Colon (tissue), 2 donors: ENCODE results near the gene ABCG1.

Experiments used
- FAIRE-seq: peaks from 2 replicates; lab custom pipeline; 2012; peaks lifted over from hg19 to GRCh38; lab: Jason Lieb, UNC
- donor health status: control.
- donor health status: control.

ABCG1 gene

DNA sequence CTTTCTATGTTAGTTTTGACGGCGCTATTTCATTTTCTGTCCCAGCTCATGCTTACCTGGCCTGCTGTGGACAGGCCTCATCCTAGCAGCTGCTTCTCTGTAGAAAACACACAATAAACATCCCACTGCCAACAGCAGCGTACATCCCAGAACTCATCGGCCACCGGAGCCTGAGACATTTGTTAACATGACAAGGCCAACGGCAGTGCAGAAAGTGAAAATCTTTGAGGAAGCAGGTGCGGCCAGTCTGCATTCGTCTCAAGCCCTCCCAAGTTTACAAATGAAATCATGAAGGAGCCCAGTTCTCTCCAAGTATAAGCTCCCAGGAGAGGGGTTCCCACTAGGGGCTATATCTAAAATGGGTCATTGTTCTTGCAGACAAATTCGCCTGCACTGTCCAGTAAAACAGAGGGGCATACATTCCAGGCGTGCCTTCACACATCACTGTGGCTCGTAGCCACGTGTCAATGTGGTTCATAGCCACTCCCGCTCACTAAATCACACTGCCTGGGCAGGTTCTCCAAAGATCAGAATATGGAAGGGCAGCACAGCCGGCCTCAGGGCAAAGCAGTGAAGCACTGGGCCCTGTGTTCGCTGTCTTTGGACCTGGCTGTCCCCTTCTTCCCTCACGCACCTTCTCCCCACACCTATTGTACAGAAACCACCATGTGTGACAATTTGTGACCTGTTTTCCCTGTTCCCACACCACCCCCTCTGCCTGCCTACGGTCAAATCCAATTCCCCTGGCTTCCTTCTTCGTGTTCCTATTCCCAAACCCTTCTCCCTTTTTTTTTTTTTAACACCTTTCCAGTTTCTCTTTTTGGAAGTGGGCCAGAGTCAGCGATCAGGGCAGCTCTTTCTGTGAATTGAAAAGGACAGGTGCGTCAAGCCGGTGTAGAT lies 27.0 kb upstream of the ABCG1 start:
- no peak for FAIRE-seq

DNA sequence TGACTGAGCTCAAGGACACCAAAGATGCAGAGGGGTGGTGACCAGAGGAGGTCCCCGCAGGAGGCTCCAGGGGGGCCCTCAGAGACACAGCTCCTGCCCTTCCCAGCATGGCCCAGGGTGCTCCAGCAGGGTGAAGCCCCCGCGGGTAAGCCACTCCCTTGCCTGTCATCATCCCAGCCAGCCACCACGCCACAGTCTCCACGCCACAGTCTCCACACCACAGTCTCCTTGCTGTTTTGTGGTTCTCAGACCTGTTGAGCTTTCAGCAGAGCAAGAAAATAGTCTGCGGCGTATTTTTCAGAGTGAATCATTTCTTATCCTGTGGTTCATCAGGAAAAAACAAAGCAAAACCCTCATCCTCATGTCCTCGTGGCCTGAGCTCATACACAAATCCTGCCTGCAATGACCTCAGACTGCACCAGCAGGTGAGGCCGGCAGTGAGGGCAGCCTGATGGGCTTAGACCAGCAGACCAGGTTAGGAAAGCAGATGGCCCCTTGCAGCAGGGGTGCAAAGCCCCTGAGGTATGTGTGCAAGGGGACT lies 25.7 kb upstream of the ABCG1 start:
- no peak for FAIRE-seq

DNA sequence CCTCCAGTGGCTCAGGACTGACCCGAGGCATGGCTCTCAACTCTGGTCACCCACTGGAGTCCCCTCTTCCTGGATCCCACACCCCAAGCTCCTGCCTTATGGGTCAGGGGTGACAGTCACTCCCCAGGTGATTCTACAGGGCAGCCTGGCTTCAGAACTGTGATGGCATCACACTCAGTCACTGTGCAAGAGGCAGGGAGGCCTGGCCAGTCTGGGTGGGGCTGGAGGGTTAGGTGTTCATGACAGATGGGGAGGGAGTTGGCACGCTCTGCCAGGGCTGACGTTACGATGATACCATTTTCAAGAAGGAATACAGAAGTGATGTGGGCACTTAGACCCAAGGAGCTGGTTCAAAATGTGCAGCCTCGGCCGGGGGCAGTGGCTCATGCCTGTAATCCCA lies 25.2 kb upstream of the ABCG1 start:
- no peak for FAIRE-seq

DNA sequence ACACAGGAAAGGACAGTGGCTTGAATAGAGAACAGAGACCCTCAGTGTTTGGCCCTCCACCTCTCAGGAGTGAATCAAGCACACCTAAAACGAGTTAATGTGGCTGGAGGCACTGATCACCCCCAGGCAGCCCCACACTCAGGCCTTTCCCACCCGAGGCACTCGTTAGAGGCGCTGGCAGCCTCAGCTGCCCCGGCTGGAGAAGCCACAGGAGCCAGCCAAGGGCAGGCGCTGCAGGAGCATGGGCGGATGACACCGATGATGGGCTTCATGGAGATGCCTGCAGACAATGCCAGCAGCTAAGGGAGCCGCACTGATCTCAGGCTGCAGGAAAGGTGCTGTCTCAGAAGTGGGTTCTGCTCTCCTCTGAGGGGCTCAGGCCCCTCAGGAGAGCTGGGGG lies 24.1 kb upstream of the ABCG1 start:
- no peak for FAIRE-seq

DNA sequence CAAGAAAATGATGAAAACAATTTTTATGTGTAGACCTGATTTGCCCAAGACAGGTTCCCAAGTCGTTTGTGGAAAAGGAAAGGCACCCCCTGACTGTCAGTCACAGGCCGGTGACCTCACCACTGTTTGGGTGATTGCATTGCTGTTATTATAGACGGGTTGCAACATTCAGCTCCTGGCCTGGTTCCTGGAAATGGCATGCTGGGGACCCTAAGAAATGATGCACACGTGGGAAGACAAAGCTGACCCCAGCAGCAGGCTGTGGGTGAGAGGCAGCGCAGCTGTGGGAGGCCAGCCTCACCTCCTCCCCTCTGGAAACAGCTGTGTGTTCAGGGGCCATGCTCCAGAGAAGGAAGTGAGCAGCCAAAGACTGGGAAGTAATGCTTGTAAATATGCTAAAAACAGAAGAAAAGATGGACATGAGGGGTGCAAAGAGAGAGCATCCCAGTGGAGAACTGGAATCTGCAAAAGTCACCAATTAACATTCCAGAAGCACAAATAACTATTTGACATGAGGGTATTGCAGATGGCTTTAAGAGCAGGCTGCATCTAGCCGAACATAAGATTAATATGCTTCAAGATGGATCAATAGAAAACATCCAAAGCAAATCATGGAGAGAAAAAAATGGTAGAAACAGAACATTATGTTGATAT lies 23.4 kb upstream of the ABCG1 start:
- no peak for FAIRE-seq

DNA sequence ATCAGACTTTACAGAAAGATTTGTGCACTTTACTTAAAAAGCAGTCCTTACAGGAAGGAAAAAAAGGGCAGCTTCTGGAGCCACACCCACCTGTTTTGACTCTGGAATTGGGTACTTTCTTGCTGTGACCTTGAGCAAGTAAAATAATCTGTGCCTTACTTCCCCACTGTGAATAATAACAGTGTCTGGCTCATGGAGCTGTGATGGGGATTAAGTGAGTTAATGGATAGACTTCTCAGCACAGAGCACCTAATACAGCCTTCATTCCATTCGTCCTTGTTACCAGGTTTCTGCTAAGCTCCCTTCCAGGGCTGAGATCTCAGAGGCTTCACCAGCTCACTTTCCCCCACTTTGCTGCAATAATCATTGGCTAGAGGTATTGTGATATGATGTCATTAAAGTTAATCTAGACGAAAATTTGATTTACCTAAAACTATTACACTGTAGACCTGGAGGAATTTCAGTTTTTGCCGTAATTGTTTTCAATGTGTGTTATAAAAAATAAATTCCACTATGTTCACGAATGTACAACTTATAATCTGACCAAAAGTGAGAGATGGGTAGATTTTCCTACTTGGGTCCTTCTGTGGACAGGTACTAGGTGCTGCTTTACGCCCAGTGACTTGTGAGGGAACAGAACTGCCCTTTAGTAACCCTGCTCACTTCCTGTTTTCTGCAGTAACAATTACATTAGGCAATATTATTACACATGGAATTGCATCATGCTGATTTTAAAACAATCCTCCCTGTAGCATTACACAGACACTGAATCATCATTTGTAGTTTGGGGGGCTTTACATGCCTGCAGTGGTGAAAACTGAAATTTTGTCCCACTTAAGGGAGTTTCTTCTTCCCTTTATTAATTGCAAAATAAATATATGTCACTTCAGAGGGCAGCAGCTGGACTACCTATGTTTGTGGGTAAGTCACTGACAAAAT lies 19.7 kb upstream of the ABCG1 start:
- FAIRE-seq, result peak; percentile 64

DNA sequence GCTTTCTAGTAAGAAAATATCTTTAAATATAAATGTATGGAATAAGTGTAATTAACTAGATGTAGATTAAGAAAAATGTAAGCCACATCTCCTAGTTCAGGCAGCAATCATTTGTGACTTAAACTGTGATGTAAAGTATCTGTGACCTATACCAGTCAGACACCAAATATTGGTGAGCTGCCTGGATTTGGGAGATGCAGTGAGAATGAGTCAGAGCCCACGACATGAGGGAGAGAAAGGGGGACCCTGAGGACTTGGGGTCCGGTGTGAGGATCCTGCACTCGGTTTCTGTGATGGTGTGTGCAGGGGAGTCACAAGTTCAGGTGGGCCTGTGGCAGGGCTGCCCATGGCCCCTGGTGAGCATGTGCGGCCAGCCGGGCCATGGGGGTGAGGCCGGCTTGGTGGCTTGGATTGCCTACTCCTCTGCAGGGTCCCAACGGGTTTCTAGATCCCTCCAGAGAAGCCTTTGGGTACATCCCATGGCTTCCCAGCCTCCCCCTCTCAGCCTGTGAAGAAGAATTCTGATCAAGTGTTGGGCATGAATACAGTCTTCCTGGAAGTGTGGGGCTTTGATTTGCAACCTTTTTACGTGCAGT lies 19.0 kb upstream of the ABCG1 start:
- FAIRE-seq, result no peak

DNA sequence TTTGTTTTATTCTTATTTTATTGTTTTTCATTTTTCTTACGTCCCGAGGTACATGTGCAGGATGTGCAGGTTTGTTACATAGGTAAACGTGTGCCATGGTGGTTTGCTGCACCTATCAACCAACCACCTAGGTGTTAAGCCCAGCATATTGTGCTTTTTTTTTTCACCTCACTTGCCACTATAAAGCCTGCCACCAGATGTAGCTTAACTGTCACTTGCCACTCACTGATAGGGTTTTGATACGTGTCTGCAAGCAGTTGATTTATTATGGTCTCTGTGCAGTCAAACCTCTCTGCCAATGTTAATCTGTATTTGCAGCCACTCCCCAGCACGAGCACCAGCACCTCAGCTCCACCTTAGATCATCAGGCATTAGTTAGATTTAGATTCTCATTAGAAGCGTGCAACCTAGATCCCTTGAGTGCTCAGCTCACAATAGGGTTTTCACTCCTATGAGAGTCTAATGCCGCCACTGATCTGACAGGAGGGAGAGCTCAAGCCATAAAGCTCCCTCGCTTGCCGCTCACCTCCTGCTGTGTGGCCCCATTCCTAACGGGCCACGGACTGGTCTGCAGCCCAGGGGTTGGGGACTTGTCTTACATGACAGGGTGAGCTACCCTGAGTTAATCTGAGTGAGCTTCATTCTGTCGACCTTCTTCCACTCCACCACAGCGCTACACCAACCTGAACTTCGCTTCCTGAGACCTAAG lies 17.9 kb upstream of the ABCG1 start:
- no peak for FAIRE-seq

DNA sequence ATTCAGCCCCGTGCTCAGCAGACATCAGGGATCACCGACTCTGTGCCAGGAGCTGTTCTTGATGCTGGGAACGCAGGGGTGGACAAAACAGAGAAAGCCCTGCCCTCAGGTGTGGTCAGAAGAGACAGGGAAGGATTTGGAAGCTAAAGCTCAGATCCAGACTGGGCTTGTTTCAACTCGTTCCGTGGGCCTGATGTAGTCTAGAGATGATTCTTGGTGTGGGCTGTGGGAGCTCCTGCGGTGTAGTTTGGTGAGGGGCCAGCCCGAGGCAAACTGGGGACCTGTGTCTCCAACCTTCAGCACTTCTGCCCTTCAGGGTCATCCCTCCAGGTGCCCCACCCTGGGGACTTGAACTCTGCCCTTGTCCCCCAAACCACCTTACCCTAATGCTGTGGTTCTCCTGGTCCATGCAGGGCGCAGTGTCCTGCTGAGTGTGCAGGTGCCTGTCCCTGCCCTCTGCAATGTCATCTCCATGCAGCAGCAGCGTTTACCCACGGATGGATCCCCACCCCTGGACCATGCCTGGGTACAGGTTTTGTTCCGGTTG lies 17.3 kb upstream of the ABCG1 start:
- FAIRE-seq, result no peak

DNA sequence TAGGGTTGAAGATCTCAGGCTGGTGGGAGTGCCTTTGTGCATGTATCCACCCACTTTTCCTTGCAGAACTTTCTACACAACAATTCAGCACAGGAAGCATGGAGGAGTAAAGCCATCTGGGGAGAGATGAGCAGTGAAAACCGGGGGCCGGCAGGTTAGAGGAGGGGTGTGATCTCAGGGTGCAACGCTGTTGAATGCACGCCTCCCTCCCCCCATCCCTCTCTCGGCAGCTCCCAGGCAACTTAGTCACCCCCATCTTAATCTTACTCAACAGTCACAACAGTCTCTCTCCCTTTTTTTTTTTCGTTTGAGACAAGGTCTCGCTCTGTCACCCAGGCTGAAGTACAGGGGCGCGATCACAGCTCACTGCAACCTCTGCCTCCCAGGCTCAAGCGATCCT lies 16.6 kb upstream of the ABCG1 start:
- FAIRE-seq, result no peak

DNA sequence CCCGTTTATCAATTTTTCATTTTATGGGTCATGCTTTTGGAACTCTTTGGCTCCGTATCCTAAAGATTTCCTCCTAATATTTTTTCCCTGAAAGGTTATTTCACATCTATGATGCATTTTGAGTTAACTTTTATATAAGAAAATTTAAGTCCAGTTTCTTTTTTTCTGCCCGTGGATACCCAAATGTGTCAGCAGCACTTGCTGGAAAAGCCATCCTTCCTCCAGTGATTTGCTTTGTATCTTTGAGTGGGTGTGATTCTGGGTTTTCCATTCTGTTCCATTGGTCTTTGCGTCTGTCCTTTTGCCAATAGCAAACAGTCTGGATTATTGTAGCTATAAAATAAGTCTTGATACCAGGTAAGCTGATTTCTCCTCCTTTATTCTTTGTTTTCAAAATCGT lies 15.6 kb upstream of the ABCG1 start:
- FAIRE-seq, result no peak

DNA sequence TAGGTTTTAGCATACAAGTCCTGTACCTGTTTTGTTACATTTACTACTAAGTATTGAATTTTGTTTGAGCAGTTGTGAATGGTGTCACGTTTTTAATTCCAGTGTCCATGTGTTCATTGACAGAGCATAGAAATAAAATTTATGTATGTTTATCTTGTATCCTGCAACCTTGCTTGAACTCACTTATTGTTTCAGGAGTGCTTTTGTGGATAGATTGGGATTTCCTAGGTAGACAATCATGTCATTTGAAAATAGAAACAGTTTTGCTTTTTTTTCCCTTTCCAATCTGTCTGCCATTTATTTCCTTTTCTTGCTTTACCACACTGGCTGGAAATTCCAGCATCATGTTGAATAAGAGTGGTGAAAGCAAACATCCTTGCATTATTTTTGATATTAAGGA lies 15.0 kb upstream of the ABCG1 start:
- no peak for FAIRE-seq

DNA sequence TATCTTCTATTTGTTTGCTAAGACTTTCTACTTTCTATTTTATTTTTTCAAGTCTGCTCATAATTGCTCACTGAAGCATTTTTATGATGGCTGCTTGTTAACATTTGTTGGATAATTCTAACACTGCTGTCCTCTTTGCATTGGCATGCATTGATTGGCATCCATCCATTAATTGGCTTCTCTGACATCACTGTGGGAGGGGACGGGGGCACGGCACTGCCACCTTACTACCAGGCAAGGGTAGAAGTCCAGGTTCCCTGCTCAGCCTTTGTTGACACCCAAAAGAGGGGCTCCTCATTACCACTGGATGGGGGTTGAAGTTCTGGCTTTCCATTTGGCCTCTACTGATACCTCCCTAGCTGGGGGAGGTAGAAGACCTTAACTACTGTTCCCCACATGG lies 11.5 kb upstream of the ABCG1 start:
- FAIRE-seq, result no peak

DNA sequence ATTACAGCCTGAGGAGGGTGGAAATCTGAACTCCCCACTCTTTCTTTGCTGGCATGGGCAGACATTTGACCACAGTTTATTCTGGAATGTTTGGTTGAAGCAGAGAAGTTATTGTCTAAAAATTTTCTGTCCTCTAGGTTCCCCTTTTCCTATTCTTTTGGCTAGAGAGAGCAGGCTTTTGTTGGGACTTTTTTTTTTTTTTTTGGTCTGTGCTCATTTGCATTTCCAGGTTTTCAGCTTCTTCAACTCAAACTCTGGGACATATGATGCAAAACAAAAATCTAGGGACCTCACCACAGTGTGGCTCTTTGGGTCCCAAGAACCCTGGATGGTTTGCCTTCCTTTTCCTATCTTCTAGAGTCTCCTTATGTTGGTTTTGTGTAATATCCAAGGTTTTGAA lies 10.9 kb upstream of the ABCG1 start:
- no peak for FAIRE-seq

DNA sequence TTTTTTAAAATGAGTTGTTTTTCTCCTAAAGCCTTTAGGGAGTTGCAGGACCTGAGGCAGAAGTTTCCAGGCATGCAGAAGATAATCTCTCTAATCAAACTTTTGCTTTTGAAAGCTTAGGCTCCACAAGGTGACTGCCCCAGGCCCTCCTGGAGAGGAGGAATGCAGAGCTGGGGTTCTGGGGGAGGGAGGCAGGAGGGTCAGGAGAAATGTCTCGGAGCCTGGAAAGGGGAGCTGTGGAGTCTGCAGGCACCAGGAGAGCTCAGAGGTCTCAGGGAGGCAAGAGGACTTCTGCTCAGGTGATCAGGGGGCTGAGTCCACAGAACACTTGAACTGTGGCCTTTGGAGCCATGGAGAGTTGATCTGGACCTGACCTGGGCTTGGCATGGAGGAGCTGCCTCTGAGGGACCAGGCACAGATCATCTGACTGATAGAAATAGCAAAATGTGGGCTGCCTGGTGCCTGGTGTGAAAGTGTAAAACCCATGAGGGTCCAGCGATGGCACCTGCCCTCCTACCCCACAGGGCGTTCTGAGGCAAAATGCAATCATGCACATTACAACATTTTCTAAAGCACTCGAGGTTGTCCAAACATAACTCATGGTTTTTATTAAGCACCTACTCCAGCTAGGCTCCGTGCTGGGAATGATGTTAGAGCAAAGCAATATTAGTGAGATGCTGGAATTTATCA lies 10.0 kb upstream of the ABCG1 start:
- FAIRE-seq, result no peak

DNA sequence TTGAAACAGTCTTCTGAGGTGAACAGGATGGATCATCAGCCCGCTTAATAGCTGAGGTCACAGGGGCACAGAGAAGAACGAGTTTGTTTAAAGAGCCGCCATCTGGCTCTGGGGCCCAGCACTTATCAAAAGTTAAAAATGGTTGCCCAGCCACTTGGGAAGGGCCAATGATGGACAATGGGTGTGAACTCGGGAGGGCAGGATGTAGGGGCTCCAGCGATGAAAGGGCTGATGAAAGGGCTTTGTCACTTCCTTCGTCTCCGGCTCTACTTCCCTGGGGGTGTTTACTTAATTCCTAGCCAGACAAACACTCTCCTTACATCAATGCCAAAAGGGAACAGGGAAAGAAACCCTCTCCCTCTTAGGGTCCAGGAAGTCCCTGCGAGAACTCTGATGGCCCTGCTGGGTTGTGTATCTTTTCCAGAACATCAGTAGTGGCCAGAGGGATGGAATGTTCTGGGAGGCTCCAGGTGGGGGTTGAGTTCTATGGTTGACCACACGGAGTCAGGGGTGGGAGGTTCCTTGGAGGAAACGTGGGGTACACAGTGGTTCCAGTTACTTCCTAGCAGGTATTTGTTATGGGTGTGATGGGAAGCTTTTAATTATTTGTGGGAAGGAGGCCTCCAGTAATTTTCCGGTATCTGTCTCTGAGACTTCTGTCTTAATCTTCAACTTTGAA lies 9.0 kb upstream of the ABCG1 start:
- FAIRE-seq, result no peak

DNA sequence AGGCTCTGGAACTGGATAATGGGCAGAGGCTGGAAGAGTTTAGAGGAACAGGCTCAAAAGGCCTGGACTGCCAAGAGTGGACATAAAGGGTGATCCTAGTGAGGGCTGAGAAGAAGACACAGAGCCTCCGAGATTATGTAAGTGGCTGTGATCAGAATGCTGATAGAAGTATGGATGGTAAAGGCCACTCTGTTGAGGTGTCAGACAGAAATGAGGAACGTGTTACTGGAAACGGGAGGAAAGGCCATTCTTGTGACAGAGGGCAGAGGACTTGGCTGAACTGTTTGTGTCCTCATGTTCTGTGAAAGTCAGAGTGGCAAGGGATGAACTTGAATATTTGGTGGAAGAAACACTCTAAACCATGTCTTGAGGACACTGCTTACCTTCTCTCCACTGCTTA lies 6.7 kb upstream of the ABCG1 start:
- no peak for FAIRE-seq

DNA sequence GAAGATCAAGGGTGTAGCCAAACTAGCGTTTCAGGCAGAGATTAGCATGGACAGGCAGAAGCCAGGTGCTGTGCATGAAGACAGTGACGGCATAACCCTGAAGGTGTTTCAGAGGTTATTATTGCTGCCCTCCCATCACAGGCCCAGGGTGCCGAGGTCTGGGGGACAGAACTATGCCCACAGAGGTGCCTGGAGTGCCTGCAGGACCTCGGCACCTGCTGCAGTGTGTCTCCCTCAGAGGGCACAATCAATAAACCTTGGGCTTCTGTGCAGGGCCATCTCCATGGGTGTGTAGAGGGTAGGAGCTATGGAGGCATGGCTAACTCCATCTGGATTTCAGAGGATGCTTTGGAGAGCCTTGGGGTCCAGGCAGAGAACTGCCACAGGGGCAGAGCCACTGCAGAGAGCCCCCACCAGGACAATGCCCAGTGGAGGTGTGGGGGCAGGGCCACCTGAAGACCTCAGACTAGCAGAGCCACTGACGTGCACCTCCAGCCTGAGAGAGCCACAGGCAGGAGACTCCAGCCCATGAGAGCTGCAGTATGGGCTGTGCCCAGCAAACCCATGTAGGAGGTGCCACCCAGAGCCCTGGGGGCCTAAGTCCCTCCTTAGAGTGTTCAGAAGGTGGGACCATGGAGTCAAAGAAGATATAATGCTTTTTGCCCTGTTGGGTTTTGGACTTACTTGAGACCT lies 5.7 kb upstream of the ABCG1 start:
- no peak for FAIRE-seq

DNA sequence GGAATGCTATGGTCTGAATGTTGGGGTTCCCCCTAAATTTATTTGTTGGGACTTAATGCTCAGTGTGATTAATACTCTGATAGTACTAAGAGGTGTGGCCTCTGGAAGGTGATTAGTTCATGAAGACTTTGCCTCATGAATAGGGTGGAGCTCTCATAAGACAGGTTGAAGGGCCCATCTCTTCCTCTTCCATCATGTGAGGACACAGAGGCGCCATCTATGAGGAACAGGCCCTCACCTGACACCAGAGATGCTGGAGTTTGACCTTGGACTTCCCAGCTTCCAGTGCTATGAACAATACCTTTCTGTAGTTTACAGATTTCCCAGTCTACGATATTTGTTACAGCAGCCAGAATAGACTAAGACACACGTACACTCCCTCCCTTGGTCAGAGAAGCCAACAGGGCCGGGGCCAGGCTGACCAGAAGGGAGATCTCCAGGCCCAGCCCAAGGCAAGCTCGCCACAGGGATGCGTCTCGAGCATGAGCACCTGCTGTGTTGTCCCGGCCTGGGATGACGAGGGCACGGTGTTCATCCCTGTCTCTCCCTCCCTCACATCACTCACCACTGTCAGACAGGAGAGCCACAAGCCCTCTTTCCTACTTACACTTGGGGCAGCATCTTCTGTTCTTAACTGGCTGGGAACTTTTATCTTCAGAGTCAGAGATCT lies 4.7 kb upstream of the ABCG1 start:
- no peak for FAIRE-seq
